IMR-90 (cell line): ENCODE data around the gene KRR1. TPM values are rescaled to one million over a fixed set of nuclear protein-coding genes. Genes with fewer than 3 reads are reported as not detected.

Experiments
- CEBPB ChIP-seq: IDR thresholded peaks from 2 replicates; pipeline ENCODE4 v1.6.1; 2012; ENCODE audit warnings: low read depth, low read length, improper control_type of control experiment
- RCOR1 ChIP-seq: IDR thresholded peaks from 2 replicates; pipeline ENCODE4 v1.6.1; 2012; ENCODE audit warnings: mild to moderate bottlenecking, low read length, improper control_type of control experiment; ENCODE audit not compliant: insufficient replicate concordance
- polyA plus RNA-seq, 3 experiments: library from polyadenylated mRNA; depleted of rRNA; stranded (reverse); fragments of >200 nt; gene quantifications; 2 replicates each; pipeline ENCODE4 v1.2.3, GENCODE V29; 2012; ENCODE audit warnings: low replicate concordance in 1 of 3
- total RNA-seq: library from RNA; depleted of rRNA; stranded (reverse); fragments of >200 nt; gene quantifications from 2 replicates; pipeline ENCODE4 v1.2.3, GENCODE V29; 2012
- TF ChIP-seq, protein P1 (sequence below): fragments of 150-350 bp; IDR thresholded peaks from 2 replicates; pipeline ENCODE4 v1.6.1; 2016; ENCODE audit warnings: low read depth, mild to moderate bottlenecking, low read length, moderate library complexity, borderline replicate concordance

Gene KRR1
- total and polyA plus RNA-seq, 2 of the 4 experiments (the other 2 are of a cell fraction): 18.3 to 31.4 TPM

DNA sequence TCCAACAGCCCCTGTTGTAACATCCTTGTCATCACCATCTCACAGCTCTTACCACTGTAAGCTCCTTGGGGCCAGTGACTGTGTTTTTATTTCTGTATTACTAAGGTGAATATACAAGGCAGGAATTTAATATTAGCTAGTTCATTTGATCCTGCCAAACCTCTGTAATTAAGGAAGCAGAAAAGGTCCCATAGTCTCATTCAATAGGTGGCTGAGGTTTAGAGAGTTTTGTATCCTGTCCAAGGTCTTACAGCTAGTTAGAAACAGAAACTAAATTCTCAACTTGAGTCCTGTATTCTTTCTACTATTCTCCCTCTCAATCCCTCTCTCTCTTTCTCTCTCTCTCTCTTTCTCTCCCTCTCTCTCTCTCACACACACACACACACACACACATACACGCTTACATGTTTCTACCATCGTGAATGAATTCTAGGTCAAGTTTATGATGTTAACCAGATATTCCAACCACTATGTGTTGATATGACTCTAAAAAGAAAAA is 31.4 kb downstream of the KRR1 start (continued):
- TF ChIP-seq, protein P1, sequence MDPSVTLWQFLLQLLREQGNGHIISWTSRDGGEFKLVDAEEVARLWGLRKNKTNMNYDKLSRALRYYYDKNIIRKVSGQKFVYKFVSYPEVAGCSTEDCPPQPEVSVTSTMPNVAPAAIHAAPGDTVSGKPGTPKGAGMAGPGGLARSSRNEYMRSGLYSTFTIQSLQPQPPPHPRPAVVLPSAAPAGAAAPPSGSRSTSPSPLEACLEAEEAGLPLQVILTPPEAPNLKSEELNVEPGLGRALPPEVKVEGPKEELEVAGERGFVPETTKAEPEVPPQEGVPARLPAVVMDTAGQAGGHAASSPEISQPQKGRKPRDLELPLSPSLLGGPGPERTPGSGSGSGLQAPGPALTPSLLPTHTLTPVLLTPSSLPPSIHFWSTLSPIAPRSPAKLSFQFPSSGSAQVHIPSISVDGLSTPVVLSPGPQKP: no peak
- TF ChIP-seq RCOR1 (no peak), CEBPB (no peak)
